Fibroblast of lung (primary cell): ENCODE measurements around the gene LYL1.

Experiments used
- CTCF ChIP-seq, 2 donors: IDR thresholded peaks in 1 of 2; conservative IDR thresholded peaks in 1 of 2; 1 replicate in 1 of 2; 2 replicates in 1 of 2; pipeline ENCODE4 v1.5.1; 2011 to 2012; ENCODE audit warnings: low read length in 2 of 2, control low read depth in 1 of 2, inconsistent platforms in 1 of 2, low read depth in 1 of 2, mild to moderate bottlenecking in 1 of 2
- EZH2 ChIP-seq: IDR thresholded peaks from 2 replicates; pipeline ENCODE4 v1.5.1; 2012; ENCODE audit warnings: low read length, control low read depth, mild to moderate bottlenecking; ENCODE audit errors: missing control alignments

DNA sequence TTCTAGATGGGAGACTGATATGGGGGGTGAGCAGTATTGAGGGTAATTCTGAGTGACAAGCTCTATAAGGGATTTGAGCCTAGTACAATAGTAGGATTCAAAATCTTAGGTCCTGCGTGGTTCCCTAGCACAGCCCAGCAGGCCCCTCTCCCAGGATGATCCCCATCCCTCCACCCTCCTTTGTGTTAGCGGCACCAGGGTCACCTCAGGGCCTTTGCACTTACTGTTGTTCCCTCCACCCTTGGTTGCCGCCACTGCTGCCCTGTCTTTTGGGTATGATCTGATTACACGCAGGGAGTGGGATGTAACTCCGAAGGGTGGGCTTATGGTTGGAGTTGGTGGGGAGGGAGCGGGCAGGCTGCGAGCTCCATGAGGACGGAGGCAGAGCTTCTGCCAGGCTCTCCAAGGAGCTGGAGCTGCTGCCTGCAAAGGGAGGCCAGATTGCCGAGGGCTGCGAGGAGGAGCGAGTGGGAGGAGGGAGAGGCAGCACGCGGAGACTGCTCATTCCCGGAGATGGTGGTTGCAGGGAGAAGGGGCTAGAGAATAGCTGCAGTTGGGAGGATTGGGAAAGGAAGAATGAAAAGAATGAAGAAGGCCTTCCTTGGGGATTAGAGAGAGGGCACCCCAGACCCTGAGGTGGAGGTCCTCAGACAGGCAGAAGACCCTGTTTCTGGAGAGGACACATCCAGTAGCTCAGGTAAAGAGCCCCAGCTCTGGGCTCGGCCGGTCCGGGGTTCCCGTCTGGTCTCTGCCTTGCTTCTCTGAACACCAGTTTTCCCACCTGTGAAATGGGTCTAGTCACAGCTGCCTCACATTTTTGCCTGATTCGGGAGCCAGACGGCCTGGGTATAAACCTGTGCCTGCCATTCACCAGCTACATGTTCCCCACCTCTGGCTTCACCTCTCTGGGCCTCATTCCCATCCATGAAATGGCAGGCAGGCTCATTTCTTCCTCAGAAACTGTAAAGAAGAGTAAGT, 20.6 kb upstream of the LYL1 start:
- no peak for TF ChIP-seq CTCF (conservative IDR thresholded peaks at IDR 0.05 in 1 of 2, IDR thresholded peaks at IDR 0.05 in 1 of 2; ENCODE audit: low read depth in 1 of 2, low read length in 2 of 2)
- TF ChIP-seq EZH2: no peak
